NCI-H2196 treated with DMSO at 0.1 percent for 48 hours (cell line): ENCODE data around the gene RASIP1.
"Not testable (repeated sequence)": the region's sequence is repeated elsewhere in the genome, so short reads cannot be mapped to it uniquely, and the experiment has no call there.

Source experiments
- DNase-seq: peaks from one replicate; lab custom pipeline; 2025; ENCODE audit not compliant: unreplicated experiment; lab: John Stamatoyannopoulos, UW

The RASIP1 gene

DNA sequence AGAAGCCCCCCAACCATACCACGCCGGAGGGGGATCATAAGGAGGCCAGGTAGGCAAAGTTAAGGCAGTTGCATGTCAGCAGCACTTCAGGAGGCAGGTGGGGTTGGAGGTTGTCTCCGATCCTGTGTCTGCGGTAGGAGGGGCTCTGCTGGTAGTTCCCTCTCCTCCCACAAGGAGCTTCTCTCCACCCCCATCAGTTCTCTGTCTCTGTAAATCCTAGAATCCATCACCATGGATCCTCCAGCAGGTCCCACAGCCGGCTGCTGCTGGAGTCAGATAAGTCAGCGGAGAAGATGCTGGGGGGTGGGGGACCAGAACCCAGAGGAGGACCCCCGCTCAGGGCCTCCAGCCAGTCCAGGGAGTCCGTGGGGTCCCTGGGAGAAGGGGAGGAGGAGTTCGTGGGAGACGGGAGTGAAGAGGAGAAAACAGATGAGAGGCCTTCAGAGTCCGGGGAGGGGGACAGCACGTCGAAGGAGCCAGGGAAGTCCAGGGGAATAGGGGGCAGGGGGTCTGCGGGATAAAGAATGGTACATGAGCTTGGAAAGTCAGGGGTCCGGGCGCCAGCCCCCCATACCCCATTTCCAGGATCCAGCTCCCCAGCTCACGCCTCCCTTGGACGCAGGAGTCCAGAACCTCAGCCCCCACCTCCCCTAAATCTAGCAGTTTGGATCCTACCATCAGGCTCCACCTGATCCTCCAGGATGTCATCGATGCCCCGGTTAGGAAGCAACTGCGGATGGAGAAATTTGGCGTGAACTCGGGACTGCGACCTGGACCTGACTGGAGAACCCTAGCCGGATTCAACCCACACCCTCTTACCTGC, 27.2 kb downstream of the RASIP1 start:
- DNase-seq: no peak

DNA sequence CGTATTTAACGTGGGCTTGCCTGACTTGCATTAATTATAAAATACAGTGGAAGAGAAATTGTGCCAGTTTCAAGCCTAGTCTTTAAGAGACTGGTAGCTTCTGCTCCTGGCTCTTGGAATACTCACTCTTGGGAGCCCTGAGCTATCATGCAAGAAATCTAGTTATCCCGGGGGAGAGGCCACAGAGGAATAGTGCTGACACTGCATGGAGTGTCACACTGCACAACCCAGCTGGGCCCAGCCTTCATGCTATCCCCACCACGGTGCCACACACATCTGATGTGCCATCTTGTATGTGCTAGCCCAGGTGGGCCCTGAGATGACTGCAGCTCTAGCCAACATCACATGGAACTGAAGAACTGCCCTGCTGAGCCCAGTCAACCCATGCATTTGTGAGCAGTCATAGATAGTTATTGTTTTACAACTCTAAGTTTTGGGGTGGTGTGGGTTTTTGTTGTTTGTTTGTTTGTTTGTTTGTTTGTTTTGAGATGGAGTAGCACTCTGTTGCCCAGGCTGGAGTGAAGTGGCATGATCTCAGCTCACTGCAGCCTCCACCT, 29.2 kb downstream of the RASIP1 start:
- no peak for DNase-seq

DNA sequence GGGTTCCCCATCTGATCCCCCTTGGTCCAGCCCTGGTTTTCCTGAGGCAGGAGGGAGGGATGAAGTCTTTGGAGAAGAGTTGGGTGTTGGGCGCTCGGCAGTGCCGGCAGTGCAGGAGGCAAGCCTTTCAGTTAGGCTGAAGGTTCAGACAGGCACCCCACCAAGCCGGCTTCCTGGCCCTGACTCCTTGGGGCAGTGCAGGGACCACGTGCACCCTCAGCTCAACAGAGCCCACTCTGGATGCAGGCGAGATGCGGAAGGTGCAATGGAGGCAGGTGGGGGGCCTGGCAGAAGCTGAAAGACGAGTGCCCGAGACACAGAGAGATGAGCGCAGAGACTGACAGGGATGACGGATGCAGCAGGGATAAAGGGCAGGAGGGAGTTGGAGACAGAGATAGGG, 31.9 kb downstream of the RASIP1 start:
- no peak for DNase-seq

DNA sequence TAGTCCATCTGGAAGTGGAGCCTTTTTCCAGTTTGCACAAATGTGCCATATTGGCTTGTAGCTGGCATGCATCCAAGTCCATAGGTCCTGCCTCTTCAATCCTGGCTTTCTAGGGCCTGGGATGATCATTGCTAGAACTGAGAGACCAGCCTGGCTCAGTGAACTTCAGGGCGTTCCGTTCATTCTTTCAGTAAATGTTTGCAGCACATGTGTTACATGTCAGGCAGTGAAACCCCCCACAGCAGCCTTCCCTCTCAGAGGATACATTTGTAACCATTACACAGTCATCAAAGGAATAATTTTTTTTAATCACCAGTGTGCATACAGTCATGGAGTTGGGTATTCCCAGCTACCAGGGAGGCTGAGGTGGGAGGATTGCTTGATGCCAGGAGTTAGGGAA, 35.0 kb downstream of the RASIP1 start:
- no peak for DNase-seq

DNA sequence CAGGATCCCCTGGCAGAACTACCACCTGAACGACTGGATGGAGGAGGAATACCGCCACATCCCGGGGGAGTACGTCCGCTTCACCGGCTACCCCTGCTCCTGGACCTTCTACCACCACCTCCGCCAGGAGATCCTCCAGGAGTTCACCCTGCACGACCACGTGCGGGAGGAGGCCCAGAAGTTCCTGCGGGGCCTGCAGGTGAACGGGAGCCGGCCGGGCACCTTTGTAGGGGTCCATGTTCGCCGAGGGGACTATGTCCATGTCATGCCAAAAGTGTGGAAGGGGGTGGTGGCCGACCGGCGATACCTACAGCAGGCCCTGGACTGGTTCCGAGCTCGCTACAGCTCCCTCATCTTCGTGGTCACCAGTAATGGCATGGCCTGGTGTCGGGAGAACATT, 37.1 kb downstream of the RASIP1 start:
- DNase-seq: no peak

DNA sequence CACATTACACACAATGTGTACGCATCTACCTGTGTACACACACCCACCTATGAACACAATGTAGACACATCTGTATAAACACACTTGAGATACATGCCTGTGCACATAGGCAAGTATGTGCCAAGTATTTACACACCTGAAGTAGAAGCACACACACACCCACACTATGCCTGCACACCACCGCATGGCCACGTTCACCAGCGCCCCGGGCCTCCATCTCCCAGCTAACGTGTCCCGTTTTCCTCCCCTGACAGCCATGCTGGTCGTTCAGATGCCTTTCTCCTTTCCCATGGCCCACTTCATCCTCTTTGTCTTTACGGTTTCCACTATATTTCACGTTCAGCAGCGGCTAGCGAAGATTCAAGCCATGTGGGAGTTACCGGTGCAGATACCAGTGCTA, 37.7 kb downstream of the RASIP1 start:
- DNase-seq: no peak

DNA sequence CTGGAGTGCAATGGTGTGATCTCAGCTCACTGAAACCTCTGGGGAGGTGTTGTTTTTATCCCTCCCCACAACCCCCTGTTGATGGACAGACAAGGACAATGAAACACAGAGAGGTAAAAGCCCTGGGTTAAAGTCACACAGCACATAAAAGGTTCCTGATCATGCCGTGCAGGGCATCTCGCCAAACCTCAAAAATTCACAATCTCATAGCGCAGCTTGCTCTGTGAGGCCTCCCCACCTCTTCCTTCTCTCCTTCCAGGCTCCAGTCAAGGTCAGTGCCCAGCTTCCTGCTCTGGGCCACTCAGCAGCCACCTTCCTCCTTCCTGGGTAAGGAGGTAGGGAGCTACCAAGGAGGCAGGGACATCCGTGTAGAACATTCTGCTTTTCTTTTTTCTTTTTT, 42.4 kb downstream of the RASIP1 start:
- DNase-seq: no peak

DNA sequence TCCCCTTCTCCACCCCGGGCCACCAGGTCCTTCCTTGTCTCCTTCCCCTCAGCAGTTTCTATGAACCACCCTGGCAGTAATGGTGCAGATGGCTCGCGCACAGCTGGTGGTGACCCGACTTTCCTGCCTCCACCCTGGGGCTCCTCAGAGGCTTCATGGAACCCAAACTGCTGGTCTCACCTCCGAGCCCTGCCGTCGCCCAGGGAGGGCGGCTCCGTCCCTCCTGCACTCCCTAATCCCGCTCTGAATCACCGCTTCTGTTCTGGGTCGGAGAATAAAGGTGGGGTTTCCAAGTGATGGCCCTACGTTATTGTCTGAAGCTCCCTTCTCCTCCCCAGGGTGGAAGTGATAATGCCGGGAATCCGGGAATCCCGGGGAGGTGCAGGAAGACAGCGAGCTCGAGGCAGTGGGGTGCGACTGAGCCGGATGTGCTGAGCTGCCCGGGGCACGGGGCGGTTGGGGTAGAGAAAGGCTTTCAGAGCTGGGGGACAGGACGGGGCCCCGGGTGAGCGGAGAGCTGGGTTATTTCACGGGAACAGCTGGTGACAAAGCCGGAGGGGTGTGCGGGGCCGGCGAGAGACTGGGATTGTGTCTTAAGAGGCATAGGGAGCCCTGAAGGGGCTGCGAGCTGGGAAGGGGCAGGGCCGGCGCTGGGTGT, 43.9 kb downstream of the RASIP1 start:
- DNase-seq: no peak

DNA sequence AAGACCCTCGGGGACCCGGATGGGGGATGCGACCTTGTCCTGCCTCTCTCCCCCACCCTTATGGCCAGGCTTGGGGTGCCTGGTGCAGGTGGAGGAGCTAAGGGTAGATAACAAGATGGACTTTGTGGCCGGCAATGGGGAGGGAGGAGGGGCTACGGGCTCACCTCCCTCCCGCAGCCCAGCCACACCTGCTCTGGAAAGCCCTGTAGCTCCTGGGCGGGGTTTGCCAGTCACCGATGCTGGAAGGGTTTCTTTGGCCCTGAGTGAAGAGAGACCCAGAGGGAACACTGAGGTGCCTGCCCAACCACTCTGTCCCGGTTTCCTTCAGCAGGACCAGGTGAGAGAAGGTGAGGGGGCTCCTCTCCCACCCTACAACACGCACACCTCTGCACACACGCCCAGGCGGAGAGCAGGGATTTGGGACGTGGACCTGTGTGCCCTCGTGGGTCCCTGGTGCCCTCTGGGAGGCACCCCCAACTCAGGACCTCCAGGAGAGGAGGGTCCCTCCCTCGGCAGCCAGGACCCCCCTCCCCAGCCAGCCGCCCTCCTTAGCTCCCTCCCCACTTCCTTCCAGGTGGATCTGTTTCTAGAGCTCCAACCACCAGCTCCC, 44.6 kb downstream of the RASIP1 start, which contains the start of gene FUT2:
Gene FUT2, plus strand, starts transcription at position 229 of the 610 bp plus-strand sequence. CDS start 6,986 bp downstream, outside the sequence.
- DNase-seq: no peak

DNA sequence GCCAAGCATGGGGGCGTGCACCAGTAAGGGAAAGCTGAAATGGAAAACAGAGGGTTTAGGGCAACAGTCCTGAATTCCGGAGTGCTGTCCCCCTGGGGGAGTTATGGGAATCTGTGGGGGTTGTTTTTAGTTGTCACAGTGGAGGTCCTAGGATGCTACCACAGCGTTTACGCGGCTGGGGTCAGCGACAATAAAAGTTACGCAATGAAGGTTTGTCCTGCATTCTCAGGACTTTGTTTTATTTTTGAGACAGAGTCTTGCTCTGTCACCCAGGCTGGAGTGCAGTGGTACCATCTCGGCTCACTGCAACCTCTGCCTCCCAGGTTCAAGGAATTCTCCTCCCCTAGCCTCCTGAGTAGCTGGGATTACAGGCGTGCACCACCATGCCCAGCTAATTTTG, 46.8 kb downstream of the RASIP1 start:
- not testable (repeated sequence) for DNase-seq

DNA sequence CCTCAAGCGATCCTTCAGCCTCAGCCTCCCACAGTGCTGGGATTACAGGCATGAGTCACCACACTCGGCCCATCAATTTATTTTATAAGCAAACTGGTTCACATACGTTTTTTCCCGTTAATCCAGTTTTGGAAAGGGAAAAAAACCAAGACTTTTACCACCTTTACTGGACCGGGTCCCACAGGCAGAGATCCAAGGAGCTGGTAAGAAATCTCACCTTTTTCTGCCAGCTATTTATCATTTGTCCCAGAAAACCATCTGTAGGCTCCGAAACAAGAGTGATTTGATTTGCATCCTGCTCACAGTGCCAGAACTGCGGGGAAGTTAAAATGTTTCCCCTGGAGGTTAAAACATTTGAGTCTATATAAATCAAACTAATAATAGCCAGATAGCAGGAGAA, 51.0 kb downstream of the RASIP1 start:
- DNase-seq: no peak

DNA sequence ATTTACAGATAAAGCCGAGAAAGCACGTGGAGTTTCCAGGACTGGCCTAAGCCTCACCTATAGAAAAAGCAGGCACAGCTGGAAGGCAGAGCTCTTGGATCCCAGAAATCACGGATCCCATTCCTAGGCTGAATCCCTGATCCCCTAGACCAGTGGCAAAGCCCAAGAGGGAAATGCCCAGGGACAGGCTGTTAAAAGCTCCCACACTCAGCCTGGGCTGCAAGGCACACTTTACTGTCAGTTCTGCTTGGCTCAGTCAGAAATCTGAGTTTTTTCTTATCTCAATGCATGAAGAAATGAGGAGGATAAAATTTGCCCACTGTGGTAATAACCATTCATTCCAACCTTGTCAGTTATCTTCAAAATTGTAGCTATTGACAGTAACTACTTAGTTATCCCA, 52.6 kb downstream of the RASIP1 start:
- no peak for DNase-seq

DNA sequence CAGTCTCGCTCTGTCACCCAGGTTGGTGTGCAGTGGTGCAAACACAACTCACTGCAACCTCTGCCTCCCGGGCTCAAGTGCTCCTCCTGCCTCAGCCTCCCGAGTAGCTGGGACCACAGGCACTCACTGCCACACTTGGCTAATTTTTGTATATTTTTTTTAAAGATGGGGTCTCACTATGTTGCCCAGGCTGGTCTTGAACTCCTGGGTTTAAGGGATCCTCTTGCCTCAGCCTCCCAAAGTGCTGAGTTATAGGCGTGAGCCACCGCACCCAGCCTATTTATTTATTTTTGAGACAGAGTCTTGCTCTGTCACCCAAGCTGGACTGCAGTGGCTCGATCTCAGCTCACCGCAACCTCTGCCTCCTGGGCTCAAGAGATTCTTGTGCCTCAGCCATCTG, 53.8 kb downstream of the RASIP1 start:
- DNase-seq: not testable (repeated sequence)

DNA sequence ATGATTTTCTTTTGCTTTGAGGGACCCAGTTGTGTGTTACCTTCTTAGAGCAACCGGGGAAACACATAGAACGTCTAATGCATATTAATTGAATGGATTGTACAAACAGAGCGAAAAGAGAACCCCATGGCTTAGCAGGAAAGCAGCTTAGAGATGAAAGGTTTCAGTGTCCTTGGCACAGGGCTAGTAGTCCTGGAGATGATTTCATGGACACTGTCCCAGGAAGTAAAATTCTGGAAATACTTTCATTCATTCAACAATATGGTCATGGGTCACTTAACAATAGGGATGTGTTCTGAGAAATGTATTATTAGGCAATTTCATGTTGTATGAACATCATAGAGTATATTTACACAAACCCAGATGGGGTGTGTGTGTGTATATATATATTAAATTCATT, 54.3 kb downstream of the RASIP1 start:
- DNase-seq: no peak

DNA sequence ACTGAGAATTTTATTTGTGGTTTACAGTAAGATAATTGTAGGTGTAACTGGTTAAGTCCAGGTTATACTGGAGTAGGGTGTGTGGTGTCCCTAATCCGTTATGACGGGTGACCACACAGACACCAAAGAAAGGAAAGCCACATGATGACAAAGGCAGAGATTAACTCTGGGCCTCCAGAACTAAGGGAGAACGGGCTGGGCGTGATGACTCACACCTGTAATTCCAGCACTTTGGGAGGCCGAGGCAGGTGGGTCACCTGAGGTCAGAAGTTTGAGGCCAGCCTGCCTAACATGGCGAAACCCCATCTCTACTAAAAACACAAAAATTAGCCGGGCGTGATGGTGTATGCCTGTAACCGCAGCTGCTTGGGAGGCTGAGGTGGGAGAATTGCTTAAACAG, 54.8 kb downstream of the RASIP1 start:
- no peak for DNase-seq

DNA sequence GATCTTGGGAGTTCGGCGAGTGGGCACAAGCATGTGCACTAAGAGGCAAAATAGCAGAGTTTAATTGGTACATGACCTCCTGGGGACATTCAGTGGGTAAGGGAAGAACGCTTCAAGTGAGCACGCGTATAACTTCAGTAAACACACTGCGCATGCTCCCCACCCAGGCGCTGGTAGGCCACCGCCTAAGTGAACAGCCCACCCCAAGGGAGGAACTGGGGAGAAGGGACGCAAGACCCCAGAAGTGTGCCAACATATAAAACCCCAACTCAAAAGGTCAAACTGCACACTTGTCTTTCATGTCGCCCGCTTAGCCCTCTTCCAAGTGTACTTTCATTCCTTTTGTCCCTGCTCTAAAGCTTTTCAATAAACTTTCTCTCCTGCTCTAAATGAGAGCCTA, 57.1 kb downstream of the RASIP1 start:
- DNase-seq: no peak

DNA sequence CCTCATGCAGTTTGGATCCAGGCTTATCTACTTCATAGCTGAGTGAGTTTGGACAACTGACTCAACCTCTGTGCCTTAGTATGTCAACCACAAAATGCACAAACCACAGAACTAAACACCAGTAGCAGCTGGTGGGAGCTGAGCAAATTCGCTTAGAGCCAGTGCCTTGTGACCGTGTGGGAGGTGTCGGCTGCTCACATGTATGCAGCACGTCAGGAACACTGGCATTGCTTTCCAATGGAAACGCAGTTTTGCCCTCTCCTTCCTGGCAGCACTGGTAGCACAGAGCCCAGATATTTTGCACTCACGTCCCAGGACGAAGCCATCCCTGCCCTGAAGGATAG, 59.3 kb downstream of the RASIP1 start:
- DNase-seq: no peak

DNA sequence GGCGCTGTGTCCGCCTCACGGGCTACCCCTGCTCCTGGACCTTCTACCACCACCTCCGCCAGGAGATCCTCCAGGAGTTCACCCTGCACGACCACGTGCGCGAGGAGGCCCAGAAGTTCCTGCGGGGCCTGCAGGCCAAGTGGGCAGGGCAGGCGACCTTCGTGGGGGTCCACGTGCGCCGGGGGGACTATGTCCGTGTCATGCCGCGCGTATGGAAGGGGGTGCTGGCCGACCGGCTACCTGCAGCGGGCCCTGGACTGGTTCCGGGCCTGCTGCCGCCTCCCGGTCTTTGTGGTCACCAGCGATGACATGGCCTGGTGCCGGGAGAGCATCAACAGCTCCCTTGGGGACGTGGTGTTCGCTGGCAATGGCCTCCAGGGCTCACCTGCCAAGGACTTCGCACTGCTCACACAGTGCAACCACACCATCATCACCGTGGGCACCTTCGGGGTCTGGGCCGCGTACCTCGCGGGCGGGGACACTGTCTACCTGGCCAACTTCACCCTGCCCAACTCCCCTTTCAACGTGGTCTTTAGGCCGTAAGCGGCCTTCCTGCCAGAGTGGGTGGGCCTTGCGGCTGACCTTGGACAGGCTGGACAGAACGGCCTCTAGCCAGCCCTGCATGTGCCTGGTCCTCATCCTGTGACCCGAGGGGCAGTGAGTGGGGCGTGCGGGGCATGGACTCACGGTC, 59.8 kb downstream of the RASIP1 start:
- DNase-seq: no peak

DNA sequence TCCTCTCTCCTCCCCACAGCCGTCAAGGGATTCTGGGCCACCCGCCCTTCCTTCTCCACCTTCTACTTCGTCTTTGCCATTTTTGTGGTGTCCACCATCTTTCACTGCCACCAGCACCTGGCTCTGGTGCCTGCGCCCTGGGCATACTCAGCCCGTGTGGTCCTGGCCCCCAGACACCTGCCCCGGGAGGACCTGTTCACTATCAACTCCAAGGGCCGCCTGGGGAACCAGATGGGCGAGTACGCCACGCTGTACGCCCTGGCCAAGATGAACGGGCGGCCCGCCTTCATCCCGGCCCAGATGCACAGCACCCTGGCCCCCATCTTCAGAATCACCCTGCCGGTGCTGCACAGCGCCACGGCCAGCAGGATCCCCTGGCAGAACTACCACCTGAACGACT, 60.4 kb downstream of the RASIP1 start:
- not testable (repeated sequence) for DNase-seq

DNA sequence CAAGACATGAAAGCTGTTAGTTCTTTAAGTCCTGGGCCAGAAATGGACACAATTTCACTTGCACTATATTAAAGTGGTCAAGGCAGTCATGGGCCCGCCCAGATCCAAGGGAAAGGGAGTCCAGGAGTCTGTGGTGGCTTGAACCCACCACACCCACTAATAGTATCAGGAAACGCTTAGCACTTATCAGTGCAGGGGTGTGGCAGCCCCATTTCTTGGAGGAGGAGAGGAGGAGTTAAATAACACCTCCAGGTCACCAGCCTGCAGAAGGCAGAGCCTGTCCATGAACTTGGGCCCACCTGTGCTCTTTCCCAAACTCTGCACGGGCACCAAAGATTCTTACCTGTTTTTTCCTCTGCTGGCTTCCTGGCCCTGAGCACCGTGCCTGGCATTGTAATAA, 62.2 kb downstream of the RASIP1 start:
- DNase-seq: no peak

DNA sequence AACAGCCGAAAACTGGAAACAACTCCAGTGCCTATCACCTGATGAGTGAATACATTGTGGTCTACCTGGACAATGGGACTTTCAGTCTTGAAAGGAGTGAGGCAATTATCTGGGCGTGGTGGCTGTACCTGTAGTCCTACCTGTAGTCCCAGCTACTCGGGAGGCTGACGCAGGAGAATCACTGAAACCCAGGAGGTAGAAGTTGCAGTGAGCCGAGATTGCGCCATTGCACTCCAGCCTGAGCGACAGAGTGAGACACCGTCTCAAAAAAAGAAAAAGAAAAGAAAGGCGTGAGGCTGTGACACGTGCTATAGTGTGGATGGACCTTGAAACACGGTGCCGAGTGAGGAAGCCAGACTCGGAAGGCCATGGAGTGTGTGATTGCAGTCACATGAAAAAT, 63.5 kb downstream of the RASIP1 start:
- no peak for DNase-seq
